ENCODE data around the gene TACO1. TPM values are rescaled to one million over a fixed set of nuclear protein-coding genes. Genes with fewer than 3 reads are reported as not detected.

TACO1 gene
- total and polyA plus RNA-seq, 10 of the 15 experiments (the other 5 are each of a cell fraction or from before 2014, with no cell fraction given) = 8.5 to 38.6 (median 27.0) TPM

DNA sequence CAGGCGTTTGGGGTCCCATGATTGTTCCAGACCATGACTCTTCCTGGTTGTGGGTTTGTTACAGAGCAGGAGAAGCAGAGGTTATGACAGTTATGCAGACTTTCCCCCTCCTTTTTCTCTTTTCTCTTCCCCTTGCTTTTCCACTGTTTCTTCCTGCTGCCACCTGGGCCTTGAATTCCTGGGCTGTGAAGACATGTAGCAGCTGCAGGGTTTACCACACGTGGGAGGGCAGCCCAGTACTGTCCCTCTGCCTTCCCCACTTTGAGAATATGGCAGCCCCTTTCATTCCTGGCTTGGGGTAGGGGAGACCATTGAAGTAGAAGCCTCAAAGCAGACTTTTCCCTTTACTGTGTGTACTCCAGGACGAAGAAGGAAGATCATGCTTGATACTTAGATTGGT lies 7.9 kb upstream of the TACO1 start:
- no TSS peak for BruUV-seq (replicated peaks)
- H4K20me1 ChIP-seq (ENCODE audit: control insufficient read depth, insufficient read depth) = no peaks in the 10 kb centered on the region
- RAD21 ChIA-PET (ENCODE audit: unreplicated experiment) = no interaction called here
- in situ Hi-C loops (cut with MboI) = no loop called here
- ATAC-seq (no peak), DNase-seq (ENCODE audit: low read depth, low spot score) (no peak), FAIRE-seq (no peak)
- H3K9me3 ChIP-seq (replicated peaks; ENCODE audit: control insufficient read depth, insufficient read depth, low read length) = no peaks in the 10 kb centered on the region
- 73% methylated on average over 3 of the region's 3 CpGs for WGBS (ENCODE audit: insufficient coverage, insufficient replicate concordance, low lambda C conversion rate, missing lambda C conversion rate)
- no peaks in the 10 kb centered on the region for H3K4me1 ChIP-seq (ENCODE audit: control insufficient read depth, insufficient read depth, low read length)
- SMC1A ChIA-PET (ENCODE audit: uncharacterized antibody, unreplicated experiment) = interaction anchor here (1.3 to 1.8 kb wide), 2 partner anchors 9 to 11 kb away, joined by 3 read pairs; no protein-coding TSS in a partner anchor
- peaks cover 22 to 37% of the 10 kb centered on the region in 2 experiments; a peak in 3 of 4 replicates for H3K36me3 ChIP-seq (ENCODE audit: control insufficient read depth in 2 of 2, insufficient read depth in 2 of 2, low read length in 1 of 2)
- no peak overlapping the region for H3K27ac ChIP-seq (ENCODE audit: control insufficient read depth, insufficient read depth)
- no peak for TF ChIP-seq ESRRA (IDR thresholded peaks at IDR 0.05; ENCODE audit: low read length)
- no peak for TF ChIP-seq SP1 (IDR thresholded peaks at IDR 0.05; ENCODE audit: low read depth, low read length)
- TF ChIP-seq RELB (IDR thresholded peaks at IDR 0.05; ENCODE audit: low read depth) = no peak
- no peak for TF ChIP-seq PAX8 (IDR thresholded peaks at IDR 0.05)
- H3K4me3 ChIP-seq = no peak overlapping the region
- H3K9ac ChIP-seq (ENCODE audit: control insufficient read depth, insufficient read depth, low read length) = no peak overlapping the region
- POLR2A ChIA-PET = no interaction called here
- no peaks in the 10 kb centered on the region for H3K79me2 ChIP-seq (ENCODE audit: control insufficient read depth, insufficient read depth, low read length)
- H2AFZ ChIP-seq (ENCODE audit: control insufficient read depth, low read depth, low read length) = no peak overlapping the region
- H3K4me2 ChIP-seq (ENCODE audit: control insufficient read depth, insufficient read depth) = no peak overlapping the region
- no peaks in the 10 kb centered on the region for H3K27me3 ChIP-seq (replicated peaks in 1 of 2; ENCODE audit: control insufficient read depth in 2 of 2, insufficient read depth in 2 of 2, low read length in 1 of 2)
- CTCF ChIA-PET = no interaction called here
- intact Hi-C loops (cut with micrococcal nuclease; ENCODE audit: unreplicated experiment) = no loop called here

- ChIA-PET POLR2A (no interaction called here), SMC1A (ENCODE audit: uncharacterized antibody, unreplicated experiment) (no interaction called here), CTCF (no interaction called here), RAD21 (ENCODE audit: unreplicated experiment) (no interaction called here)
- H3K9ac ChIP-seq (ENCODE audit: control insufficient read depth, insufficient read depth, low read length) = no peak overlapping the region
- no peak overlapping the region for H3K4me3 ChIP-seq
- H3K4me1 ChIP-seq (ENCODE audit: control insufficient read depth, insufficient read depth, low read length) = no peaks in the 10 kb centered on the region
- no peak overlapping the region for H3K4me2 ChIP-seq (ENCODE audit: control insufficient read depth, insufficient read depth)
- DNase-seq (ENCODE audit: low read depth, low spot score) = no peak
- H3K9me3 ChIP-seq (replicated peaks; ENCODE audit: control insufficient read depth, insufficient read depth, low read length) = no peaks in the 10 kb centered on the region
- intact Hi-C loops (cut with micrococcal nuclease; ENCODE audit: unreplicated experiment) (no loop called here), in situ Hi-C loops (cut with MboI) (no loop called here)
- no TSS peak for BruUV-seq (replicated peaks)
- no peak overlapping the region for H2AFZ ChIP-seq (ENCODE audit: control insufficient read depth, low read depth, low read length)
- FAIRE-seq = no peak
- 100% methylated on average over 3 of the region's 3 CpGs for WGBS (ENCODE audit: insufficient coverage, insufficient replicate concordance, low lambda C conversion rate, missing lambda C conversion rate)
- no peaks in the 10 kb centered on the region for H3K79me2 ChIP-seq (ENCODE audit: control insufficient read depth, insufficient read depth, low read length)
- H4K20me1 ChIP-seq (ENCODE audit: control insufficient read depth, insufficient read depth) = no peaks in the 10 kb centered on the region
- no peak for ATAC-seq
- peaks cover 11 to 16% of the 10 kb centered on the region in 2 experiments; a peak in 3 of 4 replicates for H3K36me3 ChIP-seq (ENCODE audit: control insufficient read depth in 2 of 2, insufficient read depth in 2 of 2, low read length in 1 of 2)
- H3K27me3 ChIP-seq (replicated peaks in 1 of 2; ENCODE audit: control insufficient read depth in 2 of 2, insufficient read depth in 2 of 2, low read length in 1 of 2) = no peaks in the 10 kb centered on the region
- TF ChIP-seq RBBP5 (conservative IDR thresholded peaks at IDR 0.05) = no peak
- no peak for TF ChIP-seq HDAC2 (IDR thresholded peaks at IDR 0.05)
- TF ChIP-seq RAD21 (IDR thresholded peaks at IDR 0.05; ENCODE audit: insufficient read depth, low read depth, low read length) = no peak
- TF ChIP-seq, protein P1, sequence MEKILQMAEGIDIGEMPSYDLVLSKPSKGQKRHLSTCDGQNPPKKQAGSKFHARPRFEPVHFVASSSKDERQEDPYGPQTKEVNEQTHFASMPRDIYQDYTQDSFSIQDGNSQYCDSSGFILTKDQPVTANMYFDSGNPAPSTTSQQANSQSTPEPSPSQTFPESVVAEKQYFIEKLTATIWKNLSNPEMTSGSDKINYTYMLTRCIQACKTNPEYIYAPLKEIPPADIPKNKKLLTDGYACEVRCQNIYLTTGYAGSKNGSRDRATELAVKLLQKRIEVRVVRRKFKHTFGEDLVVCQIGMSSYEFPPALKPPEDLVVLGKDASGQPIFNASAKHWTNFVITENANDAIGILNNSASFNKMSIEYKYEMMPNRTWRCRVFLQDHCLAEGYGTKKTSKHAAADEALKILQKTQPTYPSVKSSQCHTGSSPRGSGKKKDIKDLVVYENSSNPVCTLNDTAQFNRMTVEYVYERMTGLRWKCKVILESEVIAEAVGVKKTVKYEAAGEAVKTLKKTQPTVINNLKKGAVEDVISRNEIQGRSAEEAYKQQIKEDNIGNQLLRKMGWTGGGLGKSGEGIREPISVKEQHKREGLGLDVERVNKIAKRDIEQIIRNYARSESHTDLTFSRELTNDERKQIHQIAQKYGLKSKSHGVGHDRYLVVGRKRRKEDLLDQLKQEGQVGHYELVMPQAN (conservative IDR thresholded peaks at IDR 0.05) = no peak
- no peak overlapping the region for H3K27ac ChIP-seq (ENCODE audit: control insufficient read depth, insufficient read depth)
Observed at GRCh38 chr17:63595132-63595531, 5.6 kb upstream of the TACO1 start.
